Choroid plexus epithelial cell (primary cell): ENCODE data around the gene CPA5.

Experiments
- DNase-seq: peaks from one replicate; pipeline ENCODE4 v3.0.0-alpha.2; 2010; ENCODE audit warnings: low read depth
- H3K4me3 ChIP-seq: 2 replicates; pipeline ENCODE4 v1.5.1; 2011; ENCODE audit warnings: low read depth, mild to moderate bottlenecking, control low read depth, low read length, moderate library complexity
- CTCF ChIP-seq: conservative IDR thresholded peaks from 2 replicates; pipeline ENCODE4 v1.5.1; 2011; ENCODE audit warnings: low read depth, mild to moderate bottlenecking, control low read depth, inconsistent platforms, low read length, moderate library complexity

Gene CPA5

GRCh38 chr7:130393101-130393561, 48.5 kb downstream of the CPA5 start:
- DNase-seq = no peak
- TF ChIP-seq CTCF = no peak
- no peak overlapping the region for H3K4me3 ChIP-seq

GRCh38 chr7:130393841-130394411, 49.3 kb downstream of the CPA5 start:
- no peak for DNase-seq
- H3K4me3 ChIP-seq = no peak overlapping the region
- TF ChIP-seq CTCF = no peak

- DNase-seq = no peak
- no peak overlapping the region for H3K4me3 ChIP-seq
- TF ChIP-seq CTCF = no peak
Observed at GRCh38 chr7:130394421-130395195, 50.0 kb downstream of the CPA5 start.

- H3K4me3 ChIP-seq = no peak overlapping the region
- TF ChIP-seq CTCF = no peak
- DNase-seq = no peak
Observed at GRCh38 chr7:130395421-130395820, 50.8 kb downstream of the CPA5 start.

- DNase-seq = no peak
- TF ChIP-seq CTCF = no peak
- no peak overlapping the region for H3K4me3 ChIP-seq
Observed at GRCh38 chr7:130396109-130396508, 51.5 kb downstream of the CPA5 start.

- H3K4me3 ChIP-seq = no peak overlapping the region
- DNase-seq = no peak
- TF ChIP-seq CTCF = no peak
Observed at GRCh38 chr7:130397051-130397757, 52.6 kb downstream of the CPA5 start.
